ENCODE data around the gene ARNT2. TPM values are rescaled to one million over a fixed set of nuclear protein-coding genes. Genes with fewer than 3 reads are reported as not detected.

The ARNT2 gene
- total RNA-seq, 1 experiment from 2014 or later, result 3.6 TPM

DNA sequence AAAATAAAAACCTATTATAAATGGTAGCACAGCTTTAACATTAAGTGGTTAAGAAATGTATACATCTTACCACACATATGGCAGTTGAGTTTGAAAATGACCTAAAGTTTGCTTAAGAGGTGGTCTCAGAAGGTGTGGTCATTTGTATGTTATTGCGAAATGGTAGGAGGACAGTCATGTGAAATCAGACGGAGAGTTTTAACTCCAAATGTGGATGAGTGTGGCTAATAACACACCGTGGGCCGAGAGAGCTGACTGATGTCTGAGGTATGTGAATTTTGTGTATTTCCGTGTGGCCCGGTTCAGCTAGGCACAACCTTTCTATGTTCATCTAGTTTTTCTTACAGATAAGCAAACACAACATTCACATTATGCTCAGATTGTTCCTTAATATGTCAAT lies 71.9 kb downstream of the ARNT2 start:
- intact Hi-C loops (cut with micrococcal nuclease; ENCODE audit: unreplicated experiment), result no loop called here
- Mint-ChIP-seq H3K9me3 (ENCODE audit: low read depth, unreplicated experiment) (peaks cover 11% of the 10 kb centered on the region), H3K4me1 (ENCODE audit: low read depth, unreplicated experiment) (peaks cover 9% of the 10 kb centered on the region), H3K27ac (ENCODE audit: unreplicated experiment) (no peak overlapping the region), H3K27me3 (ENCODE audit: unreplicated experiment) (peaks cover 43% of the 10 kb centered on the region), H3K4me3 (ENCODE audit: low read depth, unreplicated experiment) (no peak overlapping the region), H3K36me3 (ENCODE audit: insufficient read depth, unreplicated experiment) (no peaks in the 10 kb centered on the region)
- no TSS peak for BruUV-seq (replicated peaks)
- CTCF ChIA-PET, result no interaction called here
- TF ChIP-seq CTCF (IDR thresholded peaks at IDR 0.05; ENCODE audit: unreplicated experiment), result no peak
- no peak for DNase-seq

- peaks cover 9% of the 10 kb centered on the region for H3K4me1 Mint-ChIP-seq (ENCODE audit: low read depth, unreplicated experiment)
- intact Hi-C loops (cut with micrococcal nuclease; ENCODE audit: unreplicated experiment), result no loop called here
- peak overlapping the region; percentile 41 for H3K27ac Mint-ChIP-seq (ENCODE audit: unreplicated experiment)
- no peak overlapping the region for H3K4me3 Mint-ChIP-seq (ENCODE audit: low read depth, unreplicated experiment)
- H3K9me3 Mint-ChIP-seq (ENCODE audit: low read depth, unreplicated experiment), result peaks cover 11% of the 10 kb centered on the region
- no peaks in the 10 kb centered on the region for H3K36me3 Mint-ChIP-seq (ENCODE audit: insufficient read depth, unreplicated experiment)
- no TSS peak for BruUV-seq (replicated peaks)
- no peak for TF ChIP-seq CTCF (IDR thresholded peaks at IDR 0.05; ENCODE audit: unreplicated experiment)
- DNase-seq, result no peak
- CTCF ChIA-PET, result no interaction called here
- peaks cover 27% of the 10 kb centered on the region for H3K27me3 Mint-ChIP-seq (ENCODE audit: unreplicated experiment)
These were observed 73.9 kb downstream of the ARNT2 start for GRCh38 chr15:80478075-80478474.

DNA sequence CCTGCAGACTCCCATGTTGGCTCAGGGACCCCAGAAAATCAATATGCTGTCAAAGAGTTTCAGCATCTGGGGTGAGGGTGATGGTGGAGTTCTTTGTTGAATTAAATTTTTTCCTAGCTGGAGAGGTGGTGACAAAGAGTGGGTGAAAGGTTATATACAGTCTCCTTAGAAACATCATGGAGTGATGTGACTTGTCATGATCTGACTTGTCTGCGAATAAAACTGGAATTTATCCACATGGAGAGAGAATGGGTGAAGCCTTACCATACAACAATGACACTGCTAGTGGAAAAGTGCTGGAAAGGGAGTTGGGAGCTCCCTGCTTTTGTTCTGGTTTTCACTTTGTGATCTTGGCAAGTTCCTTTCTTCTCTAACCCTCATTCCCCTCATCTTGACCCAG lies 75.0 kb downstream of the ARNT2 start:
- Mint-ChIP-seq H3K9me3 (ENCODE audit: low read depth, unreplicated experiment) (peaks cover 11% of the 10 kb centered on the region), H3K27ac (ENCODE audit: unreplicated experiment) (no peak overlapping the region), H3K4me3 (ENCODE audit: low read depth, unreplicated experiment) (no peak overlapping the region), H3K4me1 (ENCODE audit: low read depth, unreplicated experiment) (peaks cover 9% of the 10 kb centered on the region), H3K27me3 (ENCODE audit: unreplicated experiment) (peaks cover 16% of the 10 kb centered on the region), H3K36me3 (ENCODE audit: insufficient read depth, unreplicated experiment) (no peaks in the 10 kb centered on the region)
- TF ChIP-seq CTCF (IDR thresholded peaks at IDR 0.05; ENCODE audit: unreplicated experiment), result no peak
- CTCF ChIA-PET, result no interaction called here
- intact Hi-C loops (cut with micrococcal nuclease; ENCODE audit: unreplicated experiment), result no loop called here
- DNase-seq, result no peak
- BruUV-seq (replicated peaks), result no TSS peak

DNA sequence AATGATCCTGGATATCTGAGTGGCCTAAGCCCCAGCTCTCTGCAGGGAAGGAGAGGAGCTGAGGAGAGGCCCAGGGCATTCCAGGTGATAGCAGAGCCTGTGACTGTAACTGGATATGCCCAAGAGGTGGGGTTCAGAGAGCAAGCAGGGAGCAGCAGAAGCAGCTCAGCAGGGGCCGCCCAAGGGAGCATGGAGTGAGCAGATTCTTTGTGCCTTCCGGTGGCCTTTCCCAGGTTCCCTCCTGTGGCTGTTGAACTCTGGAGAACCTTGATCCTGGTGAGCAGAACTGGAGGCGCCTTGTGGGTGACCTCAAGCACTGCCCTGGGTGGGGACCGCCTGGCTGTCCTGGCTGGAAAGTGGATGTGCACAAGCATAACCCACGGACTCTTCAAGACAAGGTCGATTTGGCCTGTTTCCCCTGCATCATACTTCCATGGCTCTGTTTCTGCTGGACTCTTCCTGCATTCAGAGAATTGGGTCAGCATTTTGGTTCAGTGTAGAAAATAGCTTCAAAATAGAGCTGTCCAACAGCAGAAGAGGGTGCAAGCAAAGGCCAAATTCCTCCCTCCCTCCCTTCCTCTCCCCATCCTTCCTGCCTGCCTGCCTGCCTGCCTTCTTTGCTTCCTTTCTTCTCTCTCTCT lies 76.1 kb downstream of the ARNT2 start:
- H3K4me3 Mint-ChIP-seq (ENCODE audit: low read depth, unreplicated experiment), result no peak overlapping the region
- CTCF ChIA-PET, result no interaction called here
- peaks cover 11% of the 10 kb centered on the region for H3K9me3 Mint-ChIP-seq (ENCODE audit: low read depth, unreplicated experiment)
- no peaks in the 10 kb centered on the region for H3K36me3 Mint-ChIP-seq (ENCODE audit: insufficient read depth, unreplicated experiment)
- H3K27ac Mint-ChIP-seq (ENCODE audit: unreplicated experiment), result no peak overlapping the region
- H3K27me3 Mint-ChIP-seq (ENCODE audit: unreplicated experiment), result peaks cover 22% of the 10 kb centered on the region
- TF ChIP-seq CTCF (IDR thresholded peaks at IDR 0.05; ENCODE audit: unreplicated experiment), result no peak
- intact Hi-C loops (cut with micrococcal nuclease; ENCODE audit: unreplicated experiment), result no loop called here
- DNase-seq, result no peak
- H3K4me1 Mint-ChIP-seq (ENCODE audit: low read depth, unreplicated experiment), result peaks cover 12% of the 10 kb centered on the region
- no TSS peak for BruUV-seq (replicated peaks)

All from Calu3 (cell line).